Caco-2 (cell line): ENCODE data around the gene C10orf143. TPM values are rescaled to one million over a fixed set of nuclear protein-coding genes. Genes with fewer than 3 reads are reported as not detected.
A peak's percentile ranks its signal among the peaks of the same experiment; 100 is the strongest.
"Not testable (repeated sequence)": the region's sequence is repeated elsewhere in the genome, so short reads cannot be mapped to it uniquely, and the experiment has no call there.

Experiments
- BruUV-seq: library from RNA; stranded (reverse); fragments of 400-500 nt; replicated peaks from 2 replicates; lab custom pipeline; 2021; lab: Mats Ljungman, UMichigan
- CTCF ChIA-PET: fragments of 300-600 bp; sonication (Branson Sonifier 250); formaldehyde crosslinking; loops from one replicate; lab custom pipeline; 2022; ENCODE audit warnings: antibody characterized with exemption; lab: Charles Lee
- POLR2A ChIA-PET: fragments of 300-600 bp; sonication (Branson Sonifier 250); formaldehyde crosslinking; loops from one replicate; lab custom pipeline; 2022; ENCODE audit warnings: antibody characterized with exemption; lab: Charles Lee
- DNase-seq, 2 experiments: peaks; one replicate each; pipeline versions ENCODE4 v3.0.0 to v3.0.0-alpha.2; 2020 to 2022
- H3K27me3 ChIP-seq: replicated peaks from 2 replicates; pipeline ENCODE4 v1.6.0; 2011; ENCODE audit warnings: low read length; ENCODE audit not compliant: control insufficient read depth, insufficient read depth
- H3K36me3 ChIP-seq: 2 replicates; pipeline ENCODE4 v1.5.1; 2011; ENCODE audit warnings: low read length; ENCODE audit not compliant: control insufficient read depth, insufficient read depth
- H3K4me1 ChIP-seq: fragments of 250-450 bp; sonication (Bioruptor Pico); 2 replicates; pipeline ENCODE4 v1.5.1; 2020; ENCODE audit warnings: mild to moderate bottlenecking
- H3K4me3 ChIP-seq: 2 replicates; pipeline ENCODE4 v1.5.1; 2011; ENCODE audit warnings: low read depth, mild to moderate bottlenecking, control low read depth, low read length
- H3K9me3 ChIP-seq: fragments of 250-450 bp; sonication (Bioruptor Pico); 2 replicates; pipeline ENCODE4 v1.5.1; 2020; ENCODE audit warnings: mild to moderate bottlenecking, moderate library complexity
- H3K27ac Mint-ChIP-seq: one replicate; pipeline ENCODE4 v1.8.0; 2022; ENCODE audit warnings: mixed read lengths; ENCODE audit not compliant: unreplicated experiment
- H3K27me3 Mint-ChIP-seq: one replicate; pipeline ENCODE4 v1.8.0; 2022; ENCODE audit warnings: mixed read lengths; ENCODE audit not compliant: insufficient read depth, unreplicated experiment
- H3K36me3 Mint-ChIP-seq: one replicate; pipeline ENCODE4 v1.8.0; 2022; ENCODE audit warnings: mild to moderate bottlenecking, mixed read lengths; ENCODE audit not compliant: insufficient read depth, unreplicated experiment
- H3K4me1 Mint-ChIP-seq: one replicate; pipeline ENCODE4 v1.8.0; 2022; ENCODE audit warnings: low read depth, mixed read lengths; ENCODE audit not compliant: unreplicated experiment
- H3K4me3 Mint-ChIP-seq: one replicate; pipeline ENCODE4 v1.8.0; 2022; ENCODE audit warnings: mild to moderate bottlenecking, moderate library complexity, mixed read lengths; ENCODE audit not compliant: unreplicated experiment
- H3K9me3 Mint-ChIP-seq: one replicate; pipeline ENCODE4 v1.8.0; 2022; ENCODE audit warnings: mixed read lengths; ENCODE audit not compliant: unreplicated experiment
- intact Hi-C: fragments of 100-400 bp; cut with micrococcal nuclease; formaldehyde crosslinking; loops from one replicate; pipeline ENCODE4 v1.10.0; 2022; ENCODE audit not compliant: unreplicated experiment
- total RNA-seq: library from RNA; stranded (reverse); gene quantifications from 2 replicates; pipeline ENCODE4 v1.2.3, GENCODE V29; 2022
- TF ChIP-seq, protein P1 (sequence below), 2 experiments: fragments of 200-600 bp in 1 of 2; IDR thresholded peaks; 1 replicate in 1 of 2; 2 replicates in 1 of 2; pipeline versions ENCODE4 v1.5.1 to v1.8.0; 2011 to 2022; ENCODE audit warnings: antibody characterized with exemption in 1 of 2, control low read depth in 1 of 2, inconsistent platforms in 1 of 2, low read depth in 1 of 2, low read length in 1 of 2, mild to moderate bottlenecking in 1 of 2, moderate library complexity in 1 of 2; ENCODE audit not compliant: insufficient read depth in 1 of 2, severe bottlenecking in 1 of 2, unreplicated experiment in 1 of 2

C10orf143 gene
- total RNA-seq, 1 experiment from 2014 or later = 0.54 TPM

DNA sequence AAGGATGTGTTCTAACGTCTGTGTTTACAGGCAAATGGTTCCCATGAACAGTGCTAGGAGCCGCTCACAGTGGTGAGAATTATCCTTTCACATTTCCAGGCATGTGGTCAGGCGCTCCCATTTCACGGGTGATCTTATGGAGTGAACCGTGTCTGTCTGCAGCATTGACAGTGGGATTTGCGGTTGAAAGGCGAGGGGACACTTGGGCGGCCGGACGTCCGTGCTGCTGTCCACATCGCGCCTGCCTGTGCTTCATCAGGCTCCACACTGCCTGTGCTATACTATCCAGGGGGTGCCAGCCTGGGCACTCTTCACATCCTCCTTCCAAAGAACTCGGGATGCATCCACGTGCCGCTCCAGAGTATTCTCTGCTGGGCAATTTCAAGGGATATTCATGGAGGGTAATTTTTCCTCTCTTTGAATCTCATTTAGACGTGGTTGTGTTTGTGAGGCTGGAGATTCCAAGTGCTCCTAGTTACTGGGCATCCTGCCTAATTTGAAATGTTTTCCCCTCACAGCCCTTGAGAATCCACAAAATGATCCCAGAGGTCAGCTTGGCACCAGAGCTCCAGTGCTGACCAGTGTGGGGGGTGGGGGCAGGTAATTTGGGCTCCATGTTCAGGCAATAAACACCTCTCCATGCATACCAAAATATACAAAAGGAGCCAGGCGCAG, 84.7 kb downstream of the C10orf143 start:
- Histone ChIP-seq H3K36me3 (no peaks in the 10 kb centered on the region), H3K4me1 (no peaks in the 10 kb centered on the region), H3K4me3 (no peak overlapping the region), H3K27me3 (no peaks in the 10 kb centered on the region; the same call in 1 of the 2 replicates), H3K9me3 (no peaks in the 10 kb centered on the region)
- Mint-ChIP-seq H3K27ac (no peak overlapping the region), H3K27me3 (peaks cover 11% of the 10 kb centered on the region), H3K4me3 (no peak overlapping the region), H3K9me3 (no peaks in the 10 kb centered on the region), H3K4me1 (no peaks in the 10 kb centered on the region), H3K36me3 (no peaks in the 10 kb centered on the region)
- TF ChIP-seq, protein P1, sequence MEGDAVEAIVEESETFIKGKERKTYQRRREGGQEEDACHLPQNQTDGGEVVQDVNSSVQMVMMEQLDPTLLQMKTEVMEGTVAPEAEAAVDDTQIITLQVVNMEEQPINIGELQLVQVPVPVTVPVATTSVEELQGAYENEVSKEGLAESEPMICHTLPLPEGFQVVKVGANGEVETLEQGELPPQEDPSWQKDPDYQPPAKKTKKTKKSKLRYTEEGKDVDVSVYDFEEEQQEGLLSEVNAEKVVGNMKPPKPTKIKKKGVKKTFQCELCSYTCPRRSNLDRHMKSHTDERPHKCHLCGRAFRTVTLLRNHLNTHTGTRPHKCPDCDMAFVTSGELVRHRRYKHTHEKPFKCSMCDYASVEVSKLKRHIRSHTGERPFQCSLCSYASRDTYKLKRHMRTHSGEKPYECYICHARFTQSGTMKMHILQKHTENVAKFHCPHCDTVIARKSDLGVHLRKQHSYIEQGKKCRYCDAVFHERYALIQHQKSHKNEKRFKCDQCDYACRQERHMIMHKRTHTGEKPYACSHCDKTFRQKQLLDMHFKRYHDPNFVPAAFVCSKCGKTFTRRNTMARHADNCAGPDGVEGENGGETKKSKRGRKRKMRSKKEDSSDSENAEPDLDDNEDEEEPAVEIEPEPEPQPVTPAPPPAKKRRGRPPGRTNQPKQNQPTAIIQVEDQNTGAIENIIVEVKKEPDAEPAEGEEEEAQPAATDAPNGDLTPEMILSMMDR (IDR thresholded peaks at IDR 0.05; ENCODE audit: insufficient read depth in 1 of 2, low read depth in 1 of 2, low read length in 1 of 2, severe bottlenecking in 1 of 2, unreplicated experiment in 1 of 2) = no peak
- peak in 1 of 2 experiments; percentile 10 for DNase-seq
- ChIA-PET CTCF (no interaction called here), POLR2A (no interaction called here)
- intact Hi-C loops = no loop called here
- no TSS peak for BruUV-seq

DNA sequence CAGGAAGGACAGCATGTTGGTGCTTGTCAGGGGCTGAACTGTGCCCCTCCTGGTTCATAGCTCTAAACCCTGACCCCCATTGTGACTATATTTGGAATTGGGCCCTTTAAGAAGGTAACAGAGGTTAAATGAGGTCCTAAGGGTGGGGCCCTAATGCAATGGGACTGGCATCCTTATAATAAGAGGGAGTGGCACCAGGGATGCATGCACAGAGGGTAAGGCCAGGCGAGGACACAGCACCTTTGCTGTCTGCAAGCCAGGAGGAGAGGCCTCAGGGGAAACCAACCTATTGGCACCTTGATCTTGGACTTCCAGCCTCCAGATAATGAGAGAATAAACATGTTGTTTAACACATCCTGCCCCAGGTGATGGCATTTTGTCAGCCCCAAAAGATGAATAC, 85.3 kb downstream of the C10orf143 start:
- BruUV-seq = no TSS peak
- no peaks in the 10 kb centered on the region for H3K36me3 Mint-ChIP-seq
- H3K9me3 Mint-ChIP-seq = no peaks in the 10 kb centered on the region
- H3K27ac Mint-ChIP-seq = no peak overlapping the region
- no peak overlapping the region for H3K4me3 Mint-ChIP-seq
- TF ChIP-seq, protein P1 (IDR thresholded peaks at IDR 0.05; ENCODE audit: insufficient read depth in 1 of 2, low read depth in 1 of 2, low read length in 1 of 2, severe bottlenecking in 1 of 2, unreplicated experiment in 1 of 2) = no peak
- Histone ChIP-seq H3K9me3 (no peaks in the 10 kb centered on the region), H3K4me3 (no peak overlapping the region), H3K36me3 (no peaks in the 10 kb centered on the region), H3K4me1 (no peaks in the 10 kb centered on the region), H3K27me3 (no peaks in the 10 kb centered on the region; the same call in 1 of the 2 replicates)
- DNase-seq = no peak
- peaks cover 11% of the 10 kb centered on the region for H3K27me3 Mint-ChIP-seq
- intact Hi-C loops = no loop called here
- POLR2A ChIA-PET = no interaction called here
- no peaks in the 10 kb centered on the region for H3K4me1 Mint-ChIP-seq
- CTCF ChIA-PET = no interaction called here

DNA sequence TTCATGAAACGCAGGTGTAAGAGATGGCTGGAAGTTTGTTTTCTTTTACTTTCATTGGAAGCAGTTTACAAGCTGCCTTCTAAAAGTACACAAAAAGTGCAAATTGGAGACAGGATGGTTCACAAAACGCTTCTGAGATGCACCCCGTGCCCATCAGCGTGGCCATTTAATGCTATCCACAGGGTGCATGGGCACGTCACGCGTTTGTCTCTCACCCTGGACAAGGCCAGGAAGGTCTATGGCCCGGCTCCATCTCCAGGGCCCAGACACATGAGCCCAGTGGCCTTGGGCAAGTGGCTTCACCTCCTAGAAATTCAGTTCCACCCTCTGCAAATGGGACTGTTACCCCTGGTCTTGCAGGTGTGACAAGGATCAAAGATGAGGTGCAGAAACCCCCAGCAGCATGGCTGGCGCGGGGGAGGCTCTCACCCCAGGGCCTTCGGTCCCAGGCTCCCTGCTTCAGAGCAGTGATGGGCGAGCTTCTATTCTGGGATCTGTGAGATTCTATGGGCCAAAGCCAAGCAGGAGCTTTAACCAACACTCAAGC, 85.8 kb downstream of the C10orf143 start:
- ChIA-PET POLR2A (no interaction called here), CTCF (no interaction called here)
- no peak overlapping the region for H3K4me3 ChIP-seq
- peaks cover 11% of the 10 kb centered on the region for H3K27me3 Mint-ChIP-seq
- intact Hi-C loops = no loop called here
- TF ChIP-seq, protein P1 (IDR thresholded peaks at IDR 0.05; ENCODE audit: insufficient read depth in 1 of 2, low read depth in 1 of 2, low read length in 1 of 2, severe bottlenecking in 1 of 2, unreplicated experiment in 1 of 2) = no peak
- H3K27ac Mint-ChIP-seq = no peak overlapping the region
- no peak overlapping the region for H3K4me3 Mint-ChIP-seq
- H3K9me3 Mint-ChIP-seq = no peaks in the 10 kb centered on the region
- H3K9me3 ChIP-seq = no peaks in the 10 kb centered on the region
- H3K27me3 ChIP-seq = no peaks in the 10 kb centered on the region; the same call in 1 of the 2 replicates
- no TSS peak for BruUV-seq
- peak in 1 of 2 experiments; percentile 8 for DNase-seq
- no peaks in the 10 kb centered on the region for H3K36me3 ChIP-seq
- no peaks in the 10 kb centered on the region for H3K4me1 Mint-ChIP-seq
- H3K4me1 ChIP-seq = no peaks in the 10 kb centered on the region
- no peaks in the 10 kb centered on the region for H3K36me3 Mint-ChIP-seq

DNA sequence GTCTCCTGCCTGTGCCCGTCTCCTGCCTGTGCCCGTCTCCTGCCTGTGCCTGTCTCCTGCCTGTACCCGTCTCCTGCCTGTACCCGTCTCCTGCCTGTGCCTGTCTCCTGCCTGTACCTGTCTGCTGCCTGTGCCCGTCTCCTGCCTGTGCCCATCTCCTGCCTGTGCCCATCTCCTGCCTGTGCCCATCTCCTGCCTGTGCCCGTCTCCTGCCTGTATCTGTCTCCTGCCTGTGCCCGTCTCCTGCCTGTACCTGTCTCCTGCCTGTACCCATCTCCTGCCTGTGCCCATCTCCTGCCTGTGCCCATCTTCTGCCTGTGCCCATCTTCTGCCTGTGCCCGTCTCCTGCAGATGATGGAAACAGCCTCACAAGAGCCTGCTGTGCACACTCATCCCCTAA, 86.3 kb downstream of the C10orf143 start:
- CTCF ChIA-PET, H3K9me3 ChIP-seq, H3K36me3 Mint-ChIP-seq, H3K4me1 Mint-ChIP-seq, H3K4me1 ChIP-seq, H3K27me3 ChIP-seq, BruUV-seq, H3K4me3 Mint-ChIP-seq, H3K36me3 ChIP-seq, intact Hi-C loops, POLR2A ChIA-PET, H3K9me3 Mint-ChIP-seq, H3K27ac Mint-ChIP-seq, H3K4me3 ChIP-seq: not testable (repeated sequence)
- peaks cover 11% of the 10 kb centered on the region for H3K27me3 Mint-ChIP-seq
- DNase-seq = peak in 1 of 2 experiments; percentile 17
